SK-N-MC (cell line): ENCODE data around the gene PRELP.

Experiments used
- EZH2 ChIP-seq: fragments of 200-600 bp; sonication (generic); IDR thresholded peaks from one replicate; pipeline ENCODE4 v1.6.1; 2017; ENCODE audit warnings: antibody characterized with exemption
- FOXP2 ChIP-seq: optimal IDR thresholded peaks from 2 replicates; pipeline ENCODE3; 2011; ENCODE audit warnings: mild to moderate bottlenecking, moderate library complexity; ENCODE audit not compliant: insufficient read depth; ENCODE audit errors: extremely low read length, control extremely low read depth
- POLR2AphosphoS5 ChIP-seq: IDR thresholded peaks from 2 replicates; pipeline ENCODE4 v1.6.1; 2012; ENCODE audit warnings: mild to moderate bottlenecking, low read depth, low read length, borderline replicate concordance

DNA sequence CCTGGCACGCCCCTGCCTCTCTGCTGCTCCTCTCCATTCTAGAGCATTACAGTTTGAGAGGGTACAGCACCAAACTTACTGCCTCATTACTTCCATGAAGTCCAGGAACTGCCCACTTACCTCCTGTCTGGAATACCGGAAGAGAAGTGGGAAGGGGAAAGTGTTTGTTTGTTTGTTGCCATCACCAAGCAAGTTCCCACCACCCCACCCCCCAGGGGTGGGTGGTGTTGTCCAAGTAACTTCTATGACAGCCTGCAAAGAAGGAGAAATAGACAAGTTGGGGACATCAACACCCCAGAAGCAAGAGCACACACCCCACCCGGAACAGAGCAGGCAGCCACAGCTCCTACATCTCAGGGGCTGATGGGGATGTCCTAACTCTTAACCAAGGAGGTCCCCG is 36.3 kb downstream of the PRELP start:
- TF ChIP-seq EZH2 = no peak
- TF ChIP-seq POLR2AphosphoS5 = no peak
- no peak for TF ChIP-seq FOXP2
